Measurements from ENCODE around the gene SLC12A8.

The SLC12A8 gene

DNA sequence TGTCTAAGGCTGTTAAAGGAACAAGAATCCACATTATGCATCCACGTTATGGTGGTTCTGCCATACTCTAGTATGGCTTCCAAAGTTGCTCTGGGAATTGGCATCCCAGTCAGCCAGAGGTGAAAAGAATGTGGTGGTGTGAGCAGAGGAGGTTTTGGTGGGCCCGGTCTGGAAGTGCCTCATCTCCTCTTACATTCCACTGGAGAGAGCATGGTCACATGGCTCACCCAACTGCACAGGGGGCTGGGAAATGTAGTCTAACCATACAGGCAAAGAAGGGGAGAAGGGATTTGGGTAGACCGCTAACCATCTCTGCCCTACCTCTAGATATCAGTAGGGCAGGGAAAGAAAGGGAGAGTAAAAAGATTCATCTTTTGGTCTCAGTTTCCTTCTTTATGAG is 153.6 kb downstream of the SLC12A8 start:
- H3K27me3 ChIP-seq (ENCODE audit: control insufficient read depth, insufficient read depth, low read length), result no peaks in the 10 kb centered on the region
- no peaks in the 10 kb centered on the region for H3K79me2 ChIP-seq
- H3K36me3 ChIP-seq (ENCODE audit: control insufficient read depth, insufficient read depth, low read length), result no peaks in the 10 kb centered on the region
- TF ChIP-seq, protein P1, sequence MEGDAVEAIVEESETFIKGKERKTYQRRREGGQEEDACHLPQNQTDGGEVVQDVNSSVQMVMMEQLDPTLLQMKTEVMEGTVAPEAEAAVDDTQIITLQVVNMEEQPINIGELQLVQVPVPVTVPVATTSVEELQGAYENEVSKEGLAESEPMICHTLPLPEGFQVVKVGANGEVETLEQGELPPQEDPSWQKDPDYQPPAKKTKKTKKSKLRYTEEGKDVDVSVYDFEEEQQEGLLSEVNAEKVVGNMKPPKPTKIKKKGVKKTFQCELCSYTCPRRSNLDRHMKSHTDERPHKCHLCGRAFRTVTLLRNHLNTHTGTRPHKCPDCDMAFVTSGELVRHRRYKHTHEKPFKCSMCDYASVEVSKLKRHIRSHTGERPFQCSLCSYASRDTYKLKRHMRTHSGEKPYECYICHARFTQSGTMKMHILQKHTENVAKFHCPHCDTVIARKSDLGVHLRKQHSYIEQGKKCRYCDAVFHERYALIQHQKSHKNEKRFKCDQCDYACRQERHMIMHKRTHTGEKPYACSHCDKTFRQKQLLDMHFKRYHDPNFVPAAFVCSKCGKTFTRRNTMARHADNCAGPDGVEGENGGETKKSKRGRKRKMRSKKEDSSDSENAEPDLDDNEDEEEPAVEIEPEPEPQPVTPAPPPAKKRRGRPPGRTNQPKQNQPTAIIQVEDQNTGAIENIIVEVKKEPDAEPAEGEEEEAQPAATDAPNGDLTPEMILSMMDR (IDR thresholded peaks at IDR 0.05), result no peak
- H3K4me1 ChIP-seq, result peaks cover 27% of the 10 kb centered on the region
- no peak overlapping the region for H3K4me2 ChIP-seq (ENCODE audit: low read length)
- no peak overlapping the region for H2AFZ ChIP-seq
- no peak overlapping the region for H3K27ac ChIP-seq
- H3K4me3 ChIP-seq (ENCODE audit: low read depth, low read length), result no peak overlapping the region
- no peaks in the 10 kb centered on the region for H3K9me3 ChIP-seq (ENCODE audit: control insufficient read depth, low read length)
- H3K9ac ChIP-seq, result no peak overlapping the region

DNA sequence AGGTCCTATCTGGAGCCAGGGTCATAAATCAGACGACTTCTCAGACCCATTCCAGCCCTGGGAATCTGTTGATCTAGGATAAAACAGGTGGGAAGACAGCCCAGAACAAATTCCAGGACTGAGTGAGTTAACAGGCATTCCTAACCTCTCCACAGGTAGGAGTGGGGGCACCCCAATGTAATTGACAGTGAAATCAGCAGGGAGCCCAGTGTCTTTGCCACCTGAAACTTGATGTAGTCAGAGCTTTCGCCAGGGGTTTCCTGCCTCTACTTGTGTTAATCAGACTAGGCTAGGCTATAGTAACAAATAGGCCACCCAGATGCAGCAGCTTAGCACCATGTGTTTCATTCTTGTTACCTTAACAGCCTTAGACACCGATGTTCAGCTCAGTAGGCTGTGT is 154.0 kb downstream of the SLC12A8 start:
- H3K9ac ChIP-seq, result no peak overlapping the region
- no peaks in the 10 kb centered on the region for H3K79me2 ChIP-seq
- no peak overlapping the region for H3K4me2 ChIP-seq (ENCODE audit: low read length)
- no peak overlapping the region for H3K27ac ChIP-seq
- TF ChIP-seq, protein P1 (IDR thresholded peaks at IDR 0.05), result no peak
- no peaks in the 10 kb centered on the region for H3K9me3 ChIP-seq (ENCODE audit: control insufficient read depth, low read length)
- H3K36me3 ChIP-seq (ENCODE audit: control insufficient read depth, insufficient read depth, low read length), result no peaks in the 10 kb centered on the region
- no peaks in the 10 kb centered on the region for H3K27me3 ChIP-seq (ENCODE audit: control insufficient read depth, insufficient read depth, low read length)
- H3K4me3 ChIP-seq (ENCODE audit: low read depth, low read length), result no peak overlapping the region
- no peak overlapping the region for H2AFZ ChIP-seq
- peaks cover 27% of the 10 kb centered on the region for H3K4me1 ChIP-seq

GRCh38 chr3:125057186-125057850 is 155.2 kb downstream of the SLC12A8 start:
- Histone ChIP-seq H3K4me2 (ENCODE audit: low read length) (no peak overlapping the region), H3K9me3 (ENCODE audit: control insufficient read depth, low read length) (no peaks in the 10 kb centered on the region), H3K27me3 (ENCODE audit: control insufficient read depth, insufficient read depth, low read length) (no peaks in the 10 kb centered on the region), H3K27ac (no peak overlapping the region), H3K36me3 (ENCODE audit: control insufficient read depth, insufficient read depth, low read length) (no peaks in the 10 kb centered on the region), H3K4me3 (ENCODE audit: low read depth, low read length) (no peak overlapping the region), H2AFZ (no peak overlapping the region), H3K9ac (no peak overlapping the region), H3K4me1 (peaks cover 16% of the 10 kb centered on the region), H3K79me2 (no peaks in the 10 kb centered on the region)
- TF ChIP-seq, protein P1 (IDR thresholded peaks at IDR 0.05), result no peak

DNA sequence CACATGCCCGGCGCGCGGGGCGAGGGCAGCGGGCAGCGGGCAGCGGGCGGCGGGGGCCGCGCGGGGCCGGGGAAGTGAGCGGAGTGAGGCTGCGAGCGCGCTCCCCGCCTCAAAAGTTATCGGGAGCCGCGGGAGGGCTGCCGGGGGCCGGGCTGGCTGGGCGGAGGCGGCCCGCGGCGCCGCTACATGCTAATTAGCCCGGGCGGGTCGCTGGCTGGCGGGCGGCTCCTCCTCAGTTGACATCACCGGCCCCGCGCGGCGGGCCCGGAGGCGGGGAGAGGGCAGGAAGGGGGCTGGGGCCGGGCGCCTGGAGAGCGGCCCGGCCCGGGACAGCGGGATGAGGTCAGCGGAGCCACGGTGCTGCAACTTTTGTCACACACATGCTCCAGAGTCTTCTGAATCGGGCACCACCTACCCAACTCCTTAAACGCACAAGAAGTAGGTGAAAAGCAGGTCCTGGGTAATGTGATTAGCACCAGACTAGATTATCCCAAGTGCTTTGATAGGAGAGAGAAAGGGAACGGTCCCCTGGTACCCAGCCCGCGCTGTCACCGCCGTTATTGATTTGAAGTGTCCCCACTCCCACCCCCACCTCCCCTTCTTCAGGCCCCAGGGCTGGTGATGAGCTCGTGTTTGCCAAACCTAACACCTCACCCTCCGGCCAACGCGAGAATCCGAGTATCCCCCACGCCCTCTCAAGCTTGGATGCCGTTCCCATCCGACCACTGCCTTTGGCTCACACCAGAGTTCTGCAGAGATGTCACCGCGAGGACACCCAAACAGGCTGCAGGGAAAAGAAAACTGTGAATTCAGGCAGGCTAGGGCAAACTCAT is 156.4 kb downstream of the SLC12A8 start, which contains the start of gene HEG1:
HEG1 (minus strand) TSS at position 85 of the 833 bp plus-strand sequence. CDS start 107 bp downstream, outside the sequence.
- Histone ChIP-seq H3K36me3 (ENCODE audit: control insufficient read depth, insufficient read depth, low read length) (no peaks in the 10 kb centered on the region), H3K9me3 (ENCODE audit: control insufficient read depth, low read length) (no peaks in the 10 kb centered on the region), H3K4me3 (ENCODE audit: low read depth, low read length) (peak within 1 kb of the TSS; percentile 48), H3K4me2 (ENCODE audit: low read length) (peak within 1 kb of the TSS; percentile 69), H2AFZ (peak within 1 kb of the TSS; percentile 85), H3K4me1 (peaks cover 12% of the 10 kb centered on the region), H3K27ac (peak within 1 kb of the TSS; percentile 63), H3K9ac (no peak within 1 kb of the TSS), H3K27me3 (ENCODE audit: control insufficient read depth, insufficient read depth, low read length) (no peaks in the 10 kb centered on the region), H3K79me2 (no peaks in the 10 kb centered on the region)
- TF ChIP-seq, protein P1 (IDR thresholded peaks at IDR 0.05), result no peak

Data from parathyroid adenoma (tissue), 2 donors.